ENCODE data around the gene MAB21L1.

Gene MAB21L1

DNA sequence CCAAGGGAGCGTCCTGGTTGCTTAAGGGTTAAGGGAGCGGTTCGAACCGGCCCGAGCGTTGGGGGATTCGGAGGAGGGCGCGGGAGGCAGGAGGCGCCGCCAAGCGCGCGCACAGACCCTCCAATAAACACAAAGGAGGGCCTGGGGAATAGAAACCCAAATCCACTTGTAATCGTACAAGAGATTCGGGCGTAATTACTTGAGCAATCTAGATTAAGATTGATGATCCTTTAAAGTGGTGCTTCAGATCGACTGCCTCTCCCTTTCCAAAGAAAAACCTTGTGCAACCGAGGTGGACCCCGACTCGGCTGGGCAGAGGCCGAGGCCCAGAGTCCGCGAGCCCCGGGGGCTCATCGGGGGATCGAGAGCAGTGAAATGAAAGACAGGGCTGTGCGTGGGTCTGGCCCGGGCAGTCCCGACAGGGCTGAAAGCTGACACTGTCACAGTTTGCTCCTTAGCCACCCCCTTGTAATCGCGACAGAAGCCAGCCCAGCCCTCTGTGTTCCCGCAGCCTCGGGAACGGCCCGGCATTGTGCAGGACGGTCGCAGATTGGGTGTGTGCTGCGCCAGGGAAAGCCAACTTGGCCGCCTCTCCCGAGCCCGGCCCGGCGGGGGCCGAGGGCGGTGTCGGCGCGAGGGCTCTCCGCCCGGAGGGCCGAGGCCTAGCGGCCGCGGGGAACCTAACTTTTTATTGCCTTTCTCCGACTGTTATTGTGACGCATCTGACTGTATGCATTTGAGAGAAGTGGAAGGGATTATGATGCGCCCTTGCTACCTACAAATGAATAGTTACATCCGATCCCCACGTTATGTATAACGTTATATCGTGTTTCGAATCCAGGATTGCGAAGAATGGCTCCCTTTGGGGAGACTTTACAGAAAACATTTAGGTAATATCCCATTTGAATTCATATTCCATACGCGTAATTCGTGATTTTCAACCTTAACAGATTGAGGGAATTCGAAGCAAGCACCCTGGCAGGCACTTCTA, 5.5 kb downstream of the MAB21L1 start:
- Histone ChIP-seq H3K4me1 (ENCODE audit: control insufficient read depth, insufficient read depth, low read length) (peaks cover 25% of the 10 kb centered on the region), H3K4me2 (ENCODE audit: low read length) (peak overlapping the region; percentile 93), H3K9me3 (replicated peaks; ENCODE audit: low read length) (no peaks in the 10 kb centered on the region), H3K4me3 (ENCODE audit: low read length) (peak overlapping the region; percentile 88), H3K9ac (ENCODE audit: low read depth, low read length) (peak overlapping the region; percentile 94), H3K27me3 (ENCODE audit: control insufficient read depth, insufficient read depth, low read length) (no peaks in the 10 kb centered on the region), H3K36me3 (ENCODE audit: insufficient read depth, low read length) (no peaks in the 10 kb centered on the region)

DNA sequence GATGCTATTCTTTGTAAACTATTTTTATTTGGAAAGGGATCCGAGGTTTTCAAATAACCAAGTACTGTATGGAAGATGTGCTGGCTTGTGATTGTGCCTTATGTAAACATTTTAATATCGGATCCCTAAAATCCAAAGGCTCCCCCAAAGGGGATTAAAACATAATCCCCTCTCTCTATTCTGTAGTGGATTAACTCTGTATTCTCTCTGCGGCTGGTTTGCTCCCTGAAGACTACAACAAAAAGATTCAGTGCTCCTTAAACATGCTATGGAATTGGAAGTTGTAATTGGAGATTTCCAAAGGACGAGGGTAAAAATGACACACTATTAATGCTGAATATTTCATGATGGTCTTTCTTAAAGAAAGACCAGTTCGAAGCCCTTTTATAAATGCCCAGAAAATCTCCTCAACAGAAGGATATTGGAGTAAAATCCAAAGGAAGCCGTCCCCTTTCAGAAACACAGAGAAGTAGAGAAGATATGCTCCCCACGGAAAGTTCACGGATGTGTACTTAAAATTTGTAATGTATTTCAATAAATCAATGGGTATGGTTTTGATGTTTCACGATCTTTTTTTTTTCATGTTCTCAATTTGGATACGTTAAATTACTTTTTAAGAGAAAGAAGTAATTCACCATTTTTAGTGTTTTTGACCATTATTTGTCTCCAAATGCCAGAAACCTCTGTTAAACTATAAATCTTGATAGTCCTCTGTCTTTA, 6.5 kb downstream of the MAB21L1 start:
- Histone ChIP-seq H3K4me1 (ENCODE audit: control insufficient read depth, insufficient read depth, low read length) (peaks cover 25% of the 10 kb centered on the region), H3K36me3 (ENCODE audit: insufficient read depth, low read length) (no peaks in the 10 kb centered on the region), H3K27me3 (ENCODE audit: control insufficient read depth, insufficient read depth, low read length) (no peaks in the 10 kb centered on the region), H3K4me2 (ENCODE audit: low read length) (peak overlapping the region; percentile 93), H3K9ac (ENCODE audit: low read depth, low read length) (peak overlapping the region; percentile 94), H3K4me3 (ENCODE audit: low read length) (peak overlapping the region; percentile 88), H3K9me3 (replicated peaks; ENCODE audit: low read length) (no peaks in the 10 kb centered on the region)

DNA sequence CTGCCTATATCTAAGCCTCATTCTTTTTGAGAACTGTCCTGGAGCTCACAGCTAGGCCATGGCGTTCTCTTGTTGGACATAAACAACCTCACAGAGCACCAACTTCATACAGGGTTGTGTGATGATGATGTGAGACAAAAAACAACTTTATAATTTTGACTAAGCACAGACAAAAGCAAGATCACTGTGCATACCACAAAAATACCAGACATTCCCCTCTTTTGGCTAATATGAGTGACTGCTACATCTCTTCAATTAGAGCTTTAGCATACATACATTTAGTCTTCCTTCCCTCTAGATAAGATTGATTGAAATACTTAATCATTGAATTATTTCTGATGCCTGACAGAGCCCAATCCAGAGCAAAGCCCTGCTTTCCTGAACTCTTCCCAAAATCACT, 8.3 kb downstream of the MAB21L1 start:
- Histone ChIP-seq H3K27me3 (ENCODE audit: control insufficient read depth, insufficient read depth, low read length) (no peaks in the 10 kb centered on the region), H3K9me3 (replicated peaks; ENCODE audit: low read length) (no peaks in the 10 kb centered on the region), H3K4me3 (ENCODE audit: low read length) (no peak overlapping the region), H3K4me2 (ENCODE audit: low read length) (peak overlapping the region; percentile 42), H3K9ac (ENCODE audit: low read depth, low read length) (no peak overlapping the region), H3K4me1 (ENCODE audit: control insufficient read depth, insufficient read depth, low read length) (peaks cover 25% of the 10 kb centered on the region), H3K36me3 (ENCODE audit: insufficient read depth, low read length) (no peaks in the 10 kb centered on the region)

DNA sequence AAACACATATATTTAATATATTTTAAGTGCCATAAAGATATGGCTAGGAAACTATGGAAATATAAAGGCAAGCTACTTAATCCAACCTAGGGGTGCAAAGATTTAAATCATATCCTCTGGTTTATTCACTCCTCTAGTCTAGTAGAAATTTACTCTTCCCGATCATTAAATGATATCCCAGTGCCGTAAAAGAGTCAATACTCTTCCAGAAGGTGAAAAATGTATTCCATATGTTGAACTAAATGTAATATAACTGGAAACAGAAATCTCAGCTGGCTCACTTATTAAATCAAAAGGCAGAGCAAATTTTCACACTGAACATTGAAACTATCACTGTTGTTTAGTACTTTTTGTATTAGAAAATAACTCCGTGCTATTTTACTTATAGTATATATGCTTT, 11.1 kb downstream of the MAB21L1 start:
- Histone ChIP-seq H3K4me1 (ENCODE audit: control insufficient read depth, insufficient read depth, low read length) (peaks cover 23% of the 10 kb centered on the region), H3K9ac (ENCODE audit: low read depth, low read length) (no peak overlapping the region), H3K27me3 (ENCODE audit: control insufficient read depth, insufficient read depth, low read length) (no peaks in the 10 kb centered on the region), H3K36me3 (ENCODE audit: insufficient read depth, low read length) (no peaks in the 10 kb centered on the region), H3K4me2 (ENCODE audit: low read length) (no peak overlapping the region), H3K9me3 (replicated peaks; ENCODE audit: low read length) (no peaks in the 10 kb centered on the region), H3K4me3 (ENCODE audit: low read length) (no peak overlapping the region)

DNA sequence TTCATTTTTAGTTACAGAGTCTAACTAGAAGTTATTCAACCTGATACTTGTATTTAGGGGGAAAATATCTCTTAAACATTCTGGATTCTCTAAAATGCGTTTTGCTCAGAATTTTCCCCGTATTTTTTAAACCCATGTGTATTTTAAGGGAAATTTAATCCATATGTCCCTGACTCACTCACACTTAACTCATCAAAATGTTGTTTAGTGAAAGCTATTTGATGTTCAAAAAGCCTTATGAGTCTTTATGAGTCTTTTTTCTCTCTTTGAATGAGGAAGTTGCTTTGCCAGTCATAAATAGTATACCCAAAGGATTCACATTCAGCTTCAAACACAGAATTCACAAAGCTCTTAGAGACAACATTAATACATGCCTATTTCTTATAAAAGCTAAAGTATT, 16.4 kb downstream of the MAB21L1 start:
- no peaks in the 10 kb centered on the region for H3K4me1 ChIP-seq (ENCODE audit: control insufficient read depth, insufficient read depth, low read length)
- no peak overlapping the region for H3K4me2 ChIP-seq (ENCODE audit: low read length)
- H3K27me3 ChIP-seq (ENCODE audit: control insufficient read depth, insufficient read depth, low read length), result no peaks in the 10 kb centered on the region
- H3K36me3 ChIP-seq (ENCODE audit: insufficient read depth, low read length), result no peaks in the 10 kb centered on the region
- H3K4me3 ChIP-seq (ENCODE audit: low read length), result no peak overlapping the region
- no peaks in the 10 kb centered on the region for H3K9me3 ChIP-seq (replicated peaks; ENCODE audit: low read length)
- H3K9ac ChIP-seq (ENCODE audit: low read depth, low read length), result no peak overlapping the region

DNA sequence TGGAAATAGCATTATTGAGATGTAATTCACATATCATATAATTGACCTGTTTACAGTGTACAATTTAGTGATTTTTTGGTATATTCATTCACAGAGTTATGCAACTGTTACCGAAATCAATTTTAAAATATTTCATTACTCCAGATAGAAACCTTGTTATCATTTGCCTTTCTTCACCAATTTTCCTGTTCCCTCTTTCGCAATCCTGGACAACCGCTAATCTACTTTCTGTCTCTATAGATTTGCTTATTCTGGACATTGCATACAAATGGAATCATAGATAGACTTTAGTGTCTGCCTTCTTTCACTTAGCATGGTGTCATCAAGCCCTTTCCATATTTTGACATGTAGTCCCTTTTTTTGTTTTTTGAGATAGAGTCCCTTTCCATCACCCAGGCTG, 19.2 kb downstream of the MAB21L1 start:
- H3K9ac ChIP-seq (ENCODE audit: low read depth, low read length), result no peak overlapping the region
- no peak overlapping the region for H3K4me2 ChIP-seq (ENCODE audit: low read length)
- no peaks in the 10 kb centered on the region for H3K27me3 ChIP-seq (ENCODE audit: control insufficient read depth, insufficient read depth, low read length)
- no peaks in the 10 kb centered on the region for H3K9me3 ChIP-seq (replicated peaks; ENCODE audit: low read length)
- no peaks in the 10 kb centered on the region for H3K4me1 ChIP-seq (ENCODE audit: control insufficient read depth, insufficient read depth, low read length)
- no peak overlapping the region for H3K4me3 ChIP-seq (ENCODE audit: low read length)
- H3K36me3 ChIP-seq (ENCODE audit: insufficient read depth, low read length), result no peaks in the 10 kb centered on the region

DNA sequence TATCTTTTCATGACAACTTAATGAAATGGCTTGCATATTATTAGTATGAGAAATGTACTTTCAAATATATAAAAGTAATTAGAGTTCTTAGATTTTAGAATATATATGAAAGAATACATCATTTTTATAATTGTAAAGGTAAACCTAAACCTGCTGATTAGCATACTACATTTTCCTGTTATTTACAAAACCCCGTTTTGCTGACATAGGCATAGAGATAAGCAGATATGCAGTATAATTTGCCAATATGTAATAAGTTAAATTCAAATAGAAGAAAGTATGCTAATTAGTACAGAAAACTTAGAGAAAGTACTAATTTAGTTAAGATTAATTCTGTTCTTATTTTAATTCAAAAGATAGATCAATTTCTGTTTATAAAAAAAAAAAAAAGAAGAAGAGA, 21.5 kb downstream of the MAB21L1 start:
- Histone ChIP-seq H3K27me3 (ENCODE audit: control insufficient read depth, insufficient read depth, low read length) (no peaks in the 10 kb centered on the region), H3K4me1 (ENCODE audit: control insufficient read depth, insufficient read depth, low read length) (no peaks in the 10 kb centered on the region), H3K36me3 (ENCODE audit: insufficient read depth, low read length) (no peaks in the 10 kb centered on the region), H3K4me2 (ENCODE audit: low read length) (no peak overlapping the region), H3K9ac (ENCODE audit: low read depth, low read length) (no peak overlapping the region), H3K9me3 (replicated peaks; ENCODE audit: low read length) (no peaks in the 10 kb centered on the region), H3K4me3 (ENCODE audit: low read length) (no peak overlapping the region)

DNA sequence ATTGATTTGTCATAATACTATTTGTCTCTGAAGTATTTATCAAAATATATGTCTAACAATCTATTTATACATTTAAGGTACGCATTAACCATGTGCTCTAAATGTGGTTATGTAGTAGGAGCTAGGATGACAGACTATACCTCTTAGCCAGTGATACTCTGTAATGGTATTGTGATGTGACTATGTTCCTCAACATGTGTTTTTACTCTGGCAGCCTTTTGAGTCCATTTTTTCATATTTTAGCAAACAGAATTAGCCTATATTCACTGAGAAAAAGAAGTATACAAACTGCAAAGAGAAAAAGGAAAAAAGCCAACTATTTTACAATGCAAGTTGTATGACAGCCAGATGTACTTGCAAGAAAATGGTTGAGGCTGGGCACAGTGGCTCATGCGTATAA, 26.7 kb downstream of the MAB21L1 start:
- H3K9me3 ChIP-seq (replicated peaks; ENCODE audit: low read length), result no peaks in the 10 kb centered on the region
- H3K27me3 ChIP-seq (ENCODE audit: control insufficient read depth, insufficient read depth, low read length), result no peaks in the 10 kb centered on the region
- H3K36me3 ChIP-seq (ENCODE audit: insufficient read depth, low read length), result no peaks in the 10 kb centered on the region
- H3K4me2 ChIP-seq (ENCODE audit: low read length), result no peak overlapping the region
- no peaks in the 10 kb centered on the region for H3K4me1 ChIP-seq (ENCODE audit: control insufficient read depth, insufficient read depth, low read length)
- no peak overlapping the region for H3K9ac ChIP-seq (ENCODE audit: low read depth, low read length)
- no peak overlapping the region for H3K4me3 ChIP-seq (ENCODE audit: low read length)

DNA sequence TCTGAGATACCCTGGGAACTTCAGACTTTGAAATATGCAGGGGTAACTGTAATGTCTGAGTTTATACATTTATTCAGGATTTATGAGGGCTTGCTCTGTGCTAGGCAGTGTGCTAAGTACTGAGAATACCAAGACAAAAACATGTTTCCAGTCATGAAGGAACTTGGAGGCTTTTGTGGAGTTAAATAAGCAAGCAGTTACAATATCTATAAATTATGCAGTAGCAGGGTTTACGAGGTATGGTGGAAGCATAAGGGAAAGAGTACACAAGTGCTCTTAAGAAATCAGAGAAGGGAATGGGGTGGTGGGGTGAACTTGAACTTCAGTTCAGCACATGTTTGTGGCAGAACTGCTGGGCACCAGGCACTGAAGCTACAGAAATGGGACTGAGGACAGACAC, 28.0 kb downstream of the MAB21L1 start:
- no peaks in the 10 kb centered on the region for H3K9me3 ChIP-seq (replicated peaks; ENCODE audit: low read length)
- H3K4me1 ChIP-seq (ENCODE audit: control insufficient read depth, insufficient read depth, low read length), result no peaks in the 10 kb centered on the region
- no peak overlapping the region for H3K9ac ChIP-seq (ENCODE audit: low read depth, low read length)
- H3K4me3 ChIP-seq (ENCODE audit: low read length), result no peak overlapping the region
- no peaks in the 10 kb centered on the region for H3K27me3 ChIP-seq (ENCODE audit: control insufficient read depth, insufficient read depth, low read length)
- no peaks in the 10 kb centered on the region for H3K36me3 ChIP-seq (ENCODE audit: insufficient read depth, low read length)
- H3K4me2 ChIP-seq (ENCODE audit: low read length), result no peak overlapping the region

All from skeletal muscle satellite cell (primary cell).